ENCODE results near the gene DNAJB8.

DNA sequence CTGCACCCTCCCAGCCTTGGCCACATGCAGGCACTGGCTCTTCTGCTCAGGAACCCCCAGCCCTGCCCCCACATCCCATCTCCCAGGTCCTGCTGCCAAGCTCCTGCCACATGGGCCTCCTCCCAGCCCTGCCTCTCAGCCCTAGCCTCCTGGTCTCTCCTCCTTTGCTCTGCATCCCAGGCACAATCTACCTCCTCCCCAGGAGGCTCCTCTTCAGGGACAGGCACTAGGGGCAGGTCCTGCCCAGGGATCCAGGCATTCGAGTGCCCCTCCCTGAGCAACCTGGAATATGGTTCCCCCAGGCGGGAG lies 12.4 kb downstream of the DNAJB8 start:
- TF ChIP-seq, protein P1, sequence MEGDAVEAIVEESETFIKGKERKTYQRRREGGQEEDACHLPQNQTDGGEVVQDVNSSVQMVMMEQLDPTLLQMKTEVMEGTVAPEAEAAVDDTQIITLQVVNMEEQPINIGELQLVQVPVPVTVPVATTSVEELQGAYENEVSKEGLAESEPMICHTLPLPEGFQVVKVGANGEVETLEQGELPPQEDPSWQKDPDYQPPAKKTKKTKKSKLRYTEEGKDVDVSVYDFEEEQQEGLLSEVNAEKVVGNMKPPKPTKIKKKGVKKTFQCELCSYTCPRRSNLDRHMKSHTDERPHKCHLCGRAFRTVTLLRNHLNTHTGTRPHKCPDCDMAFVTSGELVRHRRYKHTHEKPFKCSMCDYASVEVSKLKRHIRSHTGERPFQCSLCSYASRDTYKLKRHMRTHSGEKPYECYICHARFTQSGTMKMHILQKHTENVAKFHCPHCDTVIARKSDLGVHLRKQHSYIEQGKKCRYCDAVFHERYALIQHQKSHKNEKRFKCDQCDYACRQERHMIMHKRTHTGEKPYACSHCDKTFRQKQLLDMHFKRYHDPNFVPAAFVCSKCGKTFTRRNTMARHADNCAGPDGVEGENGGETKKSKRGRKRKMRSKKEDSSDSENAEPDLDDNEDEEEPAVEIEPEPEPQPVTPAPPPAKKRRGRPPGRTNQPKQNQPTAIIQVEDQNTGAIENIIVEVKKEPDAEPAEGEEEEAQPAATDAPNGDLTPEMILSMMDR (conservative IDR thresholded peaks at IDR 0.05; ENCODE audit: low read depth, low read length): no peak
- TF ChIP-seq EZH2phosphoT487 (IDR thresholded peaks at IDR 0.05; ENCODE audit: borderline replicate concordance, low read length): no peak

Data from PC-3 (cell line).